MCF 10A (cell line): ENCODE data around the gene IL17D. TPM values are rescaled to one million over a fixed set of nuclear protein-coding genes. Genes with fewer than 3 reads are reported as not detected.
"Not testable (repeated sequence)": the region's sequence is repeated elsewhere in the genome, so short reads cannot be mapped to it uniquely, and the experiment has no call there.

ENCODE experiments used
- BruUV-seq: library from RNA; stranded (reverse); fragments of 400-500 nt; replicated peaks from 2 replicates; lab custom pipeline; 2021; lab: Mats Ljungman, UMichigan
- CTCF ChIA-PET: fragments of 300-600 bp; sonication (Branson Sonifier 250); formaldehyde crosslinking; extraction: SDS; loops from one replicate; lab custom pipeline; 2021; ENCODE audit warnings: antibody characterized with exemption, inconsistent platforms; lab: Yijun Ruan, JAX
- POLR2A ChIA-PET: fragments of 300-600, 350-650 bp; sonication (Branson Sonifier 250); formaldehyde crosslinking; extraction: SDS; loops from one replicate; lab custom pipeline; 2020; ENCODE audit warnings: antibody characterized with exemption, inconsistent platforms; lab: Yijun Ruan, JAX
- DNase-seq: peaks from one replicate; pipeline ENCODE4 v3.0.0-alpha.2; 2018; ENCODE audit not compliant: unreplicated experiment
- H3K27ac Mint-ChIP-seq: one replicate; pipeline ENCODE4 v1.8.0; 2022; ENCODE audit warnings: mild to moderate bottlenecking, low read depth, mixed read lengths; ENCODE audit not compliant: unreplicated experiment
- H3K27me3 Mint-ChIP-seq: one replicate; pipeline ENCODE4 v1.8.0; 2022; ENCODE audit warnings: mixed read lengths; ENCODE audit not compliant: insufficient read depth, unreplicated experiment
- H3K36me3 Mint-ChIP-seq: one replicate; pipeline ENCODE4 v1.8.0; 2022; ENCODE audit warnings: mild to moderate bottlenecking, moderate library complexity, mixed read lengths; ENCODE audit not compliant: insufficient read depth, unreplicated experiment
- H3K4me1 Mint-ChIP-seq: one replicate; pipeline ENCODE4 v1.8.0; 2022; ENCODE audit warnings: mixed read lengths; ENCODE audit not compliant: insufficient read depth, unreplicated experiment
- H3K4me3 Mint-ChIP-seq: one replicate; pipeline ENCODE4 v1.8.0; 2022; ENCODE audit warnings: mild to moderate bottlenecking, moderate library complexity, mixed read lengths; ENCODE audit not compliant: unreplicated experiment
- H3K9me3 Mint-ChIP-seq: one replicate; pipeline ENCODE4 v1.8.0; 2022; ENCODE audit warnings: mixed read lengths; ENCODE audit not compliant: unreplicated experiment
- intact Hi-C: fragments of 100-400 bp; cut with micrococcal nuclease; formaldehyde crosslinking; loops from 2 replicates; pipeline ENCODE4 v1.14.1; 2022
- total RNA-seq: library from RNA; stranded (reverse); gene quantifications from 2 replicates; pipeline ENCODE4 v1.2.3, GENCODE V29; 2022
- TF ChIP-seq, protein P1 (sequence below): fragments of 200-600 bp; IDR thresholded peaks from one replicate; pipeline ENCODE4 v1.8.0; 2022; ENCODE audit warnings: antibody characterized with exemption, mild to moderate bottlenecking; ENCODE audit not compliant: unreplicated experiment

Gene IL17D
- total RNA-seq, 1 experiment from 2014 or later, result 0.54 TPM

DNA sequence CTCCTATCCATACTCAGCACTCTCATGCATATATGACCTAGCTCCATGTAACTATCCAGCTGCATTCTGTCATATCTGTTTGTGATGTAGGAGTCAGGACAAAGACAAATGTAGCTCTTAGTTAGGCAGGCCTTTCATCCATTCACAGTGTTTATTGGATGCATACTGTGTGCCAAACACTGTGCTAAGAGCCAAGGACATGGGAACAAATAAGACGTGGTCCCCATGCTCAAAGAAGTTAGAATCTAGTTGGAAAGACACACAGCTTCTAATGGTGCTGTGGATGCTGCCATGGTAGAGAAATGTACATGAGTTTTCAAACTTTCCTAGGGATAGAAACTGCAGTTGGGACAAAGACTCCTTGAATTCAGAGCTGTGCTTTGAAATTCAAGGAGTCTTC lies 31.7 kb upstream of the IL17D start:
- TF ChIP-seq, protein P1, sequence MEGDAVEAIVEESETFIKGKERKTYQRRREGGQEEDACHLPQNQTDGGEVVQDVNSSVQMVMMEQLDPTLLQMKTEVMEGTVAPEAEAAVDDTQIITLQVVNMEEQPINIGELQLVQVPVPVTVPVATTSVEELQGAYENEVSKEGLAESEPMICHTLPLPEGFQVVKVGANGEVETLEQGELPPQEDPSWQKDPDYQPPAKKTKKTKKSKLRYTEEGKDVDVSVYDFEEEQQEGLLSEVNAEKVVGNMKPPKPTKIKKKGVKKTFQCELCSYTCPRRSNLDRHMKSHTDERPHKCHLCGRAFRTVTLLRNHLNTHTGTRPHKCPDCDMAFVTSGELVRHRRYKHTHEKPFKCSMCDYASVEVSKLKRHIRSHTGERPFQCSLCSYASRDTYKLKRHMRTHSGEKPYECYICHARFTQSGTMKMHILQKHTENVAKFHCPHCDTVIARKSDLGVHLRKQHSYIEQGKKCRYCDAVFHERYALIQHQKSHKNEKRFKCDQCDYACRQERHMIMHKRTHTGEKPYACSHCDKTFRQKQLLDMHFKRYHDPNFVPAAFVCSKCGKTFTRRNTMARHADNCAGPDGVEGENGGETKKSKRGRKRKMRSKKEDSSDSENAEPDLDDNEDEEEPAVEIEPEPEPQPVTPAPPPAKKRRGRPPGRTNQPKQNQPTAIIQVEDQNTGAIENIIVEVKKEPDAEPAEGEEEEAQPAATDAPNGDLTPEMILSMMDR, result no peak
- H3K9me3 Mint-ChIP-seq, result no peaks in the 10 kb centered on the region
- no peaks in the 10 kb centered on the region for H3K27me3 Mint-ChIP-seq
- CTCF ChIA-PET, result interaction anchor here (0.5 to 1.5 kb wide), 2 partner anchors 10 to 118 kb away, joined by 4 to 5 read pairs; no protein-coding TSS in a partner anchor
- H3K4me3 Mint-ChIP-seq, result no peak overlapping the region
- H3K4me1 Mint-ChIP-seq, result no peaks in the 10 kb centered on the region
- POLR2A ChIA-PET, result interaction anchor here (0.6 to 1.6 kb wide), 4 partner anchors 12 to 480 kb away, joined by 3 read pairs; partner anchors contain the start of gene CRYL1
- BruUV-seq, result no TSS peak
- no peak for DNase-seq
- no peak overlapping the region for H3K27ac Mint-ChIP-seq
- intact Hi-C loops, result no loop called here
- peaks cover 8% of the 10 kb centered on the region for H3K36me3 Mint-ChIP-seq

DNA sequence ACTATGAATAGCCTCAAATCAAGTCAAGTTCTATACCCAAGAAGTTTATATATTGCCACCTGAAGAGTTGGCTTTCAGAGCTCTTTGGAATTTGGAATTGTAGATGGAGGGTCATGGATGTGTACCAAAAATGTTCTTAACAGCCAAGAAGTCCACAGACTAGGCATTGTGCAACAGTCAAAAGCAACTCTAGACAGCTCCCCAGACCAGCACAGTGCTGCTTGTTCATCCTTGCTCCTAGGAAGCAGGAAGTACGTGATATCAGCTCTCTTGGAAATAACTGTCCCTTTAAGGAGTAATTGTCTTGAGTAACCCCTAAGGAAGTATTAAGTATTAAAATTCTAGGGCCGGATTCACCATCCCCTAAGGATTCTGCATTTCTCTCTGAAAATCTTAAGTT lies 30.7 kb upstream of the IL17D start:
- Mint-ChIP-seq H3K27ac (no peak overlapping the region), H3K4me3 (no peak overlapping the region), H3K27me3 (no peaks in the 10 kb centered on the region), H3K9me3 (no peaks in the 10 kb centered on the region), H3K36me3 (peaks cover 8% of the 10 kb centered on the region), H3K4me1 (no peaks in the 10 kb centered on the region)
- POLR2A ChIA-PET, result interaction anchor here (1.6 kb wide), 1 partner anchor 13 kb away, joined by 3 read pairs; no protein-coding TSS in a partner anchor
- TF ChIP-seq, protein P1, result no peak
- CTCF ChIA-PET, result interaction anchor here (1.5 kb wide), 1 partner anchor 9 kb away, joined by 4 read pairs; no protein-coding TSS in a partner anchor
- BruUV-seq, result no TSS peak
- intact Hi-C loops, result no loop called here
- no peak for DNase-seq

DNA sequence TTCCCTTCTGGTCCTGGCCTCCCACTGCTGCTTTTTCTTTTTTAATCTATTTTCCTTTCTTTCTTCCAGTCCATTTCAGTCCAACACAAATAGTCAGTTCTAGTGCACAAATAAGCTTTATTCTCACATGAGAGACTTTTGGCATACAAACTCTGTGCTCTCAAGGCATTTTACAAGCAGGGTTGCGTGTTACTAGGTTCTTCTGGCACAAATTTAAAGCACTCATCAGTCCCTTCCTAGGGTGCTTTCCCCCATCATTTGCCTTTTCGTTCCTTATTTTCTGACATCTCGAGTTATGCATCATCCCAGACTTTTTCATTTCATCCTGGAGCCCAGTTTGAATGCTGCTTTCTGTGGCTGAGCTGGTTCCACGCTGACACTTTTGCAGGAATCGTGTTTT lies 29.8 kb upstream of the IL17D start:
- intact Hi-C loops, result no loop called here
- Mint-ChIP-seq H3K4me1 (no peaks in the 10 kb centered on the region), H3K36me3 (peaks cover 8% of the 10 kb centered on the region), H3K27me3 (no peaks in the 10 kb centered on the region), H3K27ac (no peak overlapping the region), H3K9me3 (no peaks in the 10 kb centered on the region), H3K4me3 (no peak overlapping the region)
- TF ChIP-seq, protein P1, result no peak
- CTCF ChIA-PET, result interaction anchor here (0.7 kb wide), 1 partner anchor 122 kb away, joined by 3 read pairs; no protein-coding TSS in a partner anchor
- no peak for DNase-seq
- BruUV-seq, result no TSS peak
- POLR2A ChIA-PET, result no interaction called here

DNA sequence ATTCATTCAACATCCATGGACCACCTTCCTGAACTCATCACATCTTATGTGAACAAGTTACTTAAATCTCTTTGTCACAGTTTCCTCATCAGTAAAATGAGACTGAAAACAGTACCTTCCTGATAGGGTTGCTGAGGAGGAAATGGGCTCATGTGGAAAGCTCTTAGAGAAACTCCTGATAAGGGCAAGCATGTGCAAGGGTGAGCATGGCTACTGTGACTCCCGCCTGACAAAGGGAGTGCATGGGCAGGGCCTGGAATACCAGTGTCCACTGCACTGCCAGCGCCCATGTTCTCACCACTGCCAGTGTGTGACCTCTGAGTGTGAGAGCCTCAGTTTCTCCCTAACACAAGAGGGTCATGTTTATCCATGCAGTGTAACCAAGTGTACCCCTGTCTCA lies 27.3 kb upstream of the IL17D start:
- ChIA-PET POLR2A (no interaction called here), CTCF (interaction anchor here (0.7 kb wide), 1 partner anchor 139 kb away, joined by 3 read pairs; no protein-coding TSS in a partner anchor)
- no TSS peak for BruUV-seq
- Mint-ChIP-seq H3K9me3 (no peaks in the 10 kb centered on the region), H3K4me1 (no peaks in the 10 kb centered on the region), H3K27me3 (no peaks in the 10 kb centered on the region), H3K27ac (no peak overlapping the region), H3K36me3 (no peaks in the 10 kb centered on the region), H3K4me3 (no peak overlapping the region)
- no peak for DNase-seq
- TF ChIP-seq, protein P1, result no peak
- intact Hi-C loops, result no loop called here

DNA sequence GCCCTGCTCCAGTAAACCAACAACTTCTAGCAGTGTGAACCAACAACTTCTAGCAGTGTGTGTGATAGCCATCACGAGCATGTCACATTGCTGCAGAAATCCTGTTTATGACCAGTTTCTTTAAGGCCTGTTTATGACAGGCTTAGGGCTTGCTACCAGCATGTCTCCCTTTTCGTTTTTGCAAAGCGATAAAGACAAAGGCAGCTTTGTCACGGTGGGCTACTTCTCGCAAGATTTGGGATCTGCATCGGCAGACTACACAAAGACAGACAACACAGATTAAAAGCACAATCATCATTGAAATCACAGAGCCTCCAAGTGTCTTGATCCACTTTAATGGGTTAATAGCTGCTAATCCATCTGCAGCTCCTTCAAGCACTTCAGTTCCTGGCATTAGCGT lies 24.9 kb upstream of the IL17D start:
- H3K9me3 Mint-ChIP-seq, BruUV-seq, H3K36me3 Mint-ChIP-seq, H3K4me1 Mint-ChIP-seq, H3K27ac Mint-ChIP-seq, H3K27me3 Mint-ChIP-seq, H3K4me3 Mint-ChIP-seq, DNase-seq, intact Hi-C loops: not testable (repeated sequence)
- ChIA-PET CTCF (interaction anchor here (0.7 kb wide), 1 partner anchor 150 kb away, joined by 3 read pairs; no protein-coding TSS in a partner anchor), POLR2A (interaction anchor here (0.7 kb wide), 1 partner anchor 20 kb away, joined by 3 read pairs; no protein-coding TSS in a partner anchor)
